ENCODE results near the gene WNT9A. TPM values are rescaled to one million over a fixed set of nuclear protein-coding genes. Genes with fewer than 3 reads are reported as not detected.

WNT9A gene
- total RNA-seq, 2 donors from 2014 or later: 1.2 to 7.9 TPM

GRCh38 chr1:227952374-227953021 is 4.8 kb upstream of the WNT9A start:
- Histone ChIP-seq H3K9me3 (no peaks in the 10 kb centered on the region), H3K27me3 (replicated peaks; ENCODE audit: insufficient read depth) (no peaks in the 10 kb centered on the region), H3K4me3 (no peak overlapping the region), H3K27ac (no peak overlapping the region), H3K4me1 (ENCODE audit: control insufficient read depth in 1 of 2, low read depth in 2 of 2) (peaks cover 0 to 7% of the 10 kb centered on the region in 2 donors), H3K36me3 (no peaks in the 10 kb centered on the region)
- no peak for ATAC-seq (ENCODE audit: insufficient number of reproducible peaks, low FRiP score, low read depth)
- TF ChIP-seq, protein P1, sequence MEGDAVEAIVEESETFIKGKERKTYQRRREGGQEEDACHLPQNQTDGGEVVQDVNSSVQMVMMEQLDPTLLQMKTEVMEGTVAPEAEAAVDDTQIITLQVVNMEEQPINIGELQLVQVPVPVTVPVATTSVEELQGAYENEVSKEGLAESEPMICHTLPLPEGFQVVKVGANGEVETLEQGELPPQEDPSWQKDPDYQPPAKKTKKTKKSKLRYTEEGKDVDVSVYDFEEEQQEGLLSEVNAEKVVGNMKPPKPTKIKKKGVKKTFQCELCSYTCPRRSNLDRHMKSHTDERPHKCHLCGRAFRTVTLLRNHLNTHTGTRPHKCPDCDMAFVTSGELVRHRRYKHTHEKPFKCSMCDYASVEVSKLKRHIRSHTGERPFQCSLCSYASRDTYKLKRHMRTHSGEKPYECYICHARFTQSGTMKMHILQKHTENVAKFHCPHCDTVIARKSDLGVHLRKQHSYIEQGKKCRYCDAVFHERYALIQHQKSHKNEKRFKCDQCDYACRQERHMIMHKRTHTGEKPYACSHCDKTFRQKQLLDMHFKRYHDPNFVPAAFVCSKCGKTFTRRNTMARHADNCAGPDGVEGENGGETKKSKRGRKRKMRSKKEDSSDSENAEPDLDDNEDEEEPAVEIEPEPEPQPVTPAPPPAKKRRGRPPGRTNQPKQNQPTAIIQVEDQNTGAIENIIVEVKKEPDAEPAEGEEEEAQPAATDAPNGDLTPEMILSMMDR (IDR thresholded peaks at IDR 0.05): no peak
- DNase-seq (ENCODE audit: low spot score): no peak

DNA sequence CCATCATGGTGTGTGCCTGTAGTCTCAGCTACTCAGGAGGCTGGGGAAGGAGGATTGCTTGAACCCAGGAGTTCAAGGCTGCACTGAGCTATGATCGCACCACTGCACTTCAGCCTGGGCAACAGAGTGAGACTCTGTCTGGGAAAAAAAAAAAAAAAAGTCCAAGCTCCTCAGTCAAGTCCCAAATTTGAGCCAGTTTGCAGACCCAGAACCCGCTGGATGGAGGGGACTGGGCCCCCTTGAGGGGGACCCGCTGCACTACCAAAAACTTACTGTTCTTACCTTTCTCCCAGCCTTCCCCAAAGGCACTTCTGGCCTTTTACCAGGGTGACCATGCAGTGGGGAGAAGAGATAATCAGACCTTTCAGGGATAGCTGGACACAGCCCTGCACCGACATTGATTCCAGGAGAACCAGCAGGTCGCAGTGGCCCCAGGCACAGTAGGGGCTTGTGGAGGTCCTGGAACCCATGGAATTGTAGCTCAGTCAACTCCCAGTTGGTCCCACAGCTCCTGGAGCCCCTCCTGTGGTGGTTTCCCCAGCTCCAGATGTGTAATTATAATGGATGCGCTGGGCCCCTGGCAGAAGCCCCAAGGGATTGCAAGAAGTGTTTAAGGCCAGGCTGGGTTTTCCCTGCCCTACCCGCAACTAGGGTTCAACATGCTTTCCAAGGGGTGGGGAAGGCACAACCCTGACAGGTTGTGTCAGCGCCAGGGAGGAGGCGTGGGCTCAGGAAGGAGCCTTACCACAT is 4.1 kb upstream of the WNT9A start:
- TF ChIP-seq, protein P1 (IDR thresholded peaks at IDR 0.05): no peak
- no peak overlapping the region for H3K27ac ChIP-seq
- no peak for ATAC-seq (ENCODE audit: insufficient number of reproducible peaks, low FRiP score, low read depth)
- no peaks in the 10 kb centered on the region for H3K9me3 ChIP-seq
- DNase-seq (ENCODE audit: low spot score): no peak
- no peaks in the 10 kb centered on the region for H3K27me3 ChIP-seq (replicated peaks; ENCODE audit: insufficient read depth)
- H3K36me3 ChIP-seq: no peaks in the 10 kb centered on the region
- no peak overlapping the region for H3K4me3 ChIP-seq
- H3K4me1 ChIP-seq (ENCODE audit: control insufficient read depth in 1 of 2, low read depth in 2 of 2): peaks cover 4 to 14% of the 10 kb centered on the region in 2 donors

DNA sequence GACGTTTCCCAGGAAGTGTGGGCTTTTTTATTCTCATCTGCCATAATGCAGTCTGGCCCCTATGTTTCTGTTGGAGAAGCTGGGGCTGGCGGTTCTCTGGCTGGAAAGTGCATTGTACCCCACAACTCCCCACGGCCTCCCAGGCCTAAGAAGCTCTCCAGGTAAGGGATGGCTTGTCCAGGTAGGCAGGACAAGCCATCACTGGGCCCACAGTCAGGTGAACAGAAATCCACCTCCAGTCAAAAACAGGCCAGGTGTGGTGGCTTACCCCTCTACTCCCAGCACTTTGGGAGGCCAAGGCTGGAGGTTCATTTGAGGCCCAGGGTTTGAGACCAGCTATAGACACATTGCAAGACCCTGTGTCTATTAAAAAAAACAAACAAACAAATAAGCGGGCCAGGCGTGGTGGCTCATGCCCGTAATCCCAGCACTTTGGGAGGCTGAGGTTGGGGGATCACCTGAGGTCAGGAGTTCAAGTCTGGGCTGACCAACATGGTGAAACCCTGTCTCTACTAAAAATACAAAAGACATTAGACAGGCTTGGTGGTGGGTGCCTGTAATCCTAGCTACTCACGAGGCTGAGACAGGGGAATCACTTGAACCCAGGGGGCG is 3.1 kb upstream of the WNT9A start:
- no peak overlapping the region for H3K4me3 ChIP-seq
- H3K4me1 ChIP-seq (ENCODE audit: control insufficient read depth in 1 of 2, low read depth in 2 of 2): peaks cover 10 to 24% of the 10 kb centered on the region in 2 donors
- H3K27ac ChIP-seq: no peak overlapping the region
- TF ChIP-seq, protein P1 (IDR thresholded peaks at IDR 0.05): no peak
- no peaks in the 10 kb centered on the region for H3K9me3 ChIP-seq
- DNase-seq (ENCODE audit: low spot score): no peak
- H3K36me3 ChIP-seq: no peaks in the 10 kb centered on the region
- H3K27me3 ChIP-seq (replicated peaks; ENCODE audit: insufficient read depth): no peaks in the 10 kb centered on the region
- ATAC-seq (ENCODE audit: insufficient number of reproducible peaks, low FRiP score, low read depth): no peak

DNA sequence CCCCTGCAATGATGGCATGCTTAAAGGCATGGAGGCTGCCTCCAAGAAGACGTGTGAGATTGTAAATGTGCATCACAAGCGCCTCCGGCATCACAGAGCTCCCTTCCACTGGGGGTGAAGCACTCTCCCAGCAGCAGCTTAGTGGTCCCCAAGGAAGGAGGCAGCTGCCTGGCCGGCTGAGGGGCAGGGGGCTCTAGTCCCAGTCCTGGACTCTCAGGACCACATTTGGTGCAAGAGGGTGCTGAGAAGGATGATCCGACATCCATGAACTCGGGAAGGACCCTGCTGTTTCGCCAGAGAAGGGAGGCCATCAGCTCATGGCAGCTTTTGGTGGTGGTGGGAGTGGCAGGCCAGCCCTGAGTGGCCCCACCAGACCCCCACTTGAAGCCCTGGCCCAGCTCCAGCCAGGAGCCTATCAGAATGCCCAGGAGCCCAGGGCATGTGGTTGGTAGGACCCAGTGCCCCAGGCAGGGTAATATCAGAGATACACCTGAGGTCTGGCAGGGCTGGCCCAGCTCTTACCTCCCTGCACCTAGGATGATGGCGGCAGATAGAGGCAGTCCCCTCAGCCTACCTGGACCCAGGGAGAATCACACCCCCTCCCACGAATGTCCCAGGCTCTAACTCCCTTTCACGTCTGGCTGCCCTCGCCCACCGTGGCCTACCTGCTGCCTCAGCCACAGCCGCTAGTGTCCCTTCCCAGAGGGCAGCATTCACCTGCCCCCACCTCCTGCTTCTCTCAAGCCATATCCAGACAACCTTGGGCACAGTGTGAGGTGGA is 2.4 kb upstream of the WNT9A start:
- Histone ChIP-seq H3K27me3 (replicated peaks; ENCODE audit: insufficient read depth) (no peaks in the 10 kb centered on the region), H3K4me1 (ENCODE audit: control insufficient read depth in 1 of 2, low read depth in 2 of 2) (peaks cover 10 to 27% of the 10 kb centered on the region in 2 donors), H3K4me3 (no peak overlapping the region), H3K36me3 (no peaks in the 10 kb centered on the region), H3K9me3 (no peaks in the 10 kb centered on the region), H3K27ac (no peak overlapping the region)
- TF ChIP-seq, protein P1 (IDR thresholded peaks at IDR 0.05): no peak
- ATAC-seq (ENCODE audit: insufficient number of reproducible peaks, low FRiP score, low read depth): no peak
- no peak for DNase-seq (ENCODE audit: low spot score)
